GM12874 (cell line): ENCODE results near the gene ZNF219.

ENCODE experiments used
- TF ChIP-seq, protein P1 (sequence below): IDR thresholded peaks from 2 replicates; pipeline ENCODE4 v1.5.1; 2011; ENCODE audit warnings: low read depth, mild to moderate bottlenecking, control low read depth, low read length, moderate library complexity; ENCODE audit not compliant: insufficient read depth

ZNF219 gene

DNA sequence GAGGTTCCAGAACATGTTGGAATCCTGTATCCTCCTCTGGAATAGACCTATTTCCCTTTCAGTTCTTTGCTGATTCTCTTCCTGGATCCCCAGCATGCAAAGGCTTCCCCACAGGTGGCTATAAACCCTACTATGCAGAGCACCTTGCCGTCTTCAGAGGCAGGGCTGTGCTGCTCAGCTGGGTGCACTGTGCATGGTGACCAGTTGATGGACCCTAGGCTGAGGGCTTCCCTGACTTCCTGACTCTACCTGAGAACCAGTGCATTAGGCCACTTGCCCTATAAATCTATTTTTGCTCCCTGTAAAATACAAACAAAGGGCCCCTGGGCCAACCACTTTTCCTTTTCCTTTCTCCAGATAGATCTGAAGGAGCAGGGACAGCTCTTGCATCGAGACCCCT lies 14.1 kb downstream of the ZNF219 start:
- TF ChIP-seq, protein P1, sequence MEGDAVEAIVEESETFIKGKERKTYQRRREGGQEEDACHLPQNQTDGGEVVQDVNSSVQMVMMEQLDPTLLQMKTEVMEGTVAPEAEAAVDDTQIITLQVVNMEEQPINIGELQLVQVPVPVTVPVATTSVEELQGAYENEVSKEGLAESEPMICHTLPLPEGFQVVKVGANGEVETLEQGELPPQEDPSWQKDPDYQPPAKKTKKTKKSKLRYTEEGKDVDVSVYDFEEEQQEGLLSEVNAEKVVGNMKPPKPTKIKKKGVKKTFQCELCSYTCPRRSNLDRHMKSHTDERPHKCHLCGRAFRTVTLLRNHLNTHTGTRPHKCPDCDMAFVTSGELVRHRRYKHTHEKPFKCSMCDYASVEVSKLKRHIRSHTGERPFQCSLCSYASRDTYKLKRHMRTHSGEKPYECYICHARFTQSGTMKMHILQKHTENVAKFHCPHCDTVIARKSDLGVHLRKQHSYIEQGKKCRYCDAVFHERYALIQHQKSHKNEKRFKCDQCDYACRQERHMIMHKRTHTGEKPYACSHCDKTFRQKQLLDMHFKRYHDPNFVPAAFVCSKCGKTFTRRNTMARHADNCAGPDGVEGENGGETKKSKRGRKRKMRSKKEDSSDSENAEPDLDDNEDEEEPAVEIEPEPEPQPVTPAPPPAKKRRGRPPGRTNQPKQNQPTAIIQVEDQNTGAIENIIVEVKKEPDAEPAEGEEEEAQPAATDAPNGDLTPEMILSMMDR: no peak

- TF ChIP-seq, protein P1: no peak
Observed at GRCh38 chr14:21083565-21084325, 14.7 kb downstream of the ZNF219 start.

DNA sequence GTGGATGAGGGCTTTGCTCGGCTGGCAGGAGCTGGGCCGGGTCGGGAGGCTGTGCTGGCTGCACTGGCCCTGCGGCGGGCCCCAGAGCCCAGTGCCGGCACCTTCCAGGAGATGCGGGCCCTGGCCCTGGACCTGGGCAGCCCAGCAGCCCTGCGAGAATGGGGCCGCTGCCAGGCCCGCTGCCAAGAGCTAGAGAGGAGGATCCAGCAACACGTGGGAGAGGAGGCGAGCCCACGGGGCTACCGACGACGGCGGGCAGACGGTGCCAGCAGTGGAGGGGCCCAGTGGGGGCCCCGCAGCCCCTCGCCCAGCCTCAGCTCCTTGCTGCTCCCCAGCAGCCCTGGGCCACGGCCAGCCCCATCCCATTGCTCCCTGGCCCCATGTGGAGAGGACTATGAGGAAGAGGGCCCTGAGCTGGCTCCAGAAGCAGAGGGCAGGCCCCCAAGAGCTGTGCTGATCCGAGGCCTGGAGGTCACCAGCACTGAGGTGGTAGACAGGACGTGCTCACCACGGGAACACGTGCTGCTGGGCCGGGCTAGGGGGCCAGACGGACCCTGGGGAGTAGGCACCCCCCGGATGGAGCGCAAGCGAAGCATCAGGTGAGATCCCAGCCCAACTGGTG lies 16.8 kb downstream of the ZNF219 start:
- TF ChIP-seq, protein P1: no peak

- TF ChIP-seq, protein P1: no peak
Observed at GRCh38 chr14:21078726-21079125, 19.7 kb downstream of the ZNF219 start.

- TF ChIP-seq, protein P1: no peak
Observed at GRCh38 chr14:21078287-21078686, 20.2 kb downstream of the ZNF219 start.

- TF ChIP-seq, protein P1: no peak
Observed at GRCh38 chr14:21077672-21078071, 20.8 kb downstream of the ZNF219 start.

DNA sequence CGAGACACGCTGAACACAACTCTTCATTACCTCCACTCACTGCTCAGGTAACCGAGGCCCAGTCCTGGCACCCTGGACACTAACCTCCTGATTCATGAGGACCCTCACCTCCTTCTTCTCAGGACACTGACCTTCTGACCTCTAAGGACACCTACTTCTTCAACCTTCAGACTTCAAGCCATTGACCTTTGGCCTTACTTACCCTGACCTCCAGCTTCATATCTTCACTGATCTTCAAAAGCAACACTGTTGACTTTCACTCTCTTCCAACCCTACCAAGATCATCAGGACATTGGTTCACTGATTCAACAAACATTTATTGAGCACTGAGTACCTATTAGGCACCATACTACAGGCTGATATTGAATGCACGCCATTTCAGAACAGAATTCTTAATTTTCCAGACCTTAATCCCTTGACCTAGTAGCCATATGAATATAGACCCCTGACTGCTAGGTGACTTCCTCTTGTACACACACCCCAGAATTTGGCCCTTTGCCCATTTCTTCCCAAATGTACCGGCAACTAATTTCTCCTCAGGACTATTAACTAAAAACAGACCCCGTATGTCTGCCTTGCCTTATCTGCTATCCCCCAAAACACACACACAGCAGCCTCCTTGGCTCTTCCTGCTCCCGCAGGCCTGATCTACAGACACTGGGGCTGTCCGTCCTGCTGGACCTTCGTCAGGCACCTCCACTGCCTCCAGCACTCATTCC lies 22.6 kb downstream of the ZNF219 start:
- TF ChIP-seq, protein P1: no peak
